ENCODE data around the gene SLC1A2. TPM values are rescaled to one million over a fixed set of nuclear protein-coding genes. Genes with fewer than 3 reads are reported as not detected.

SLC1A2 gene
- total RNA-seq, 1 experiment from 2014 or later: 0.50 TPM

DNA sequence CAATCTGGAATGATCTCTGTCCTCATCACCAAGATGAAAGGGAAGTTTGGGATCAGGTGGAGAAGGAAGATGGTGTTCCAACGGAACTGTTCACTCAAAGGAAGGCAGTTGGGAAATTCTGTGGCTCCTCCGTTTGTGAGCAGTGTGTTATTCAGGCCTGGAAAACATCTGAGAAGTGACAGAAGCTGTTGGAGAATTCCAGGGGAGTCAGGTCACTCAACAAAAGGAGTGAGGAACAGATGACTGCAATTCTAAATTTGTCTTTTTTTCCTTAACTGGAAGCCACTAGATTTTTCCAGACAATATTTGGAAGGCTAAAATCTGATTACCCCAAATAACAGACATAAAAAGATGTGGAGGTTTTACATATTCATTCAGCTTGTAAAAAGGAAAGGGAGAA lies 172.6 kb downstream of the SLC1A2 start:
- H3K27me3 Mint-ChIP-seq (ENCODE audit: low read depth): no peaks in the 10 kb centered on the region
- no peak overlapping the region for H2BK120ac ChIP-seq (ENCODE audit: low read depth, low read length, poor library complexity, severe bottlenecking)
- no peaks in the 10 kb centered on the region for H3K9me3 Mint-ChIP-seq
- H3K14ac ChIP-seq (ENCODE audit: insufficient read depth, low read length): no peak overlapping the region
- H3K27ac Mint-ChIP-seq: no peak overlapping the region
- no peaks in the 10 kb centered on the region for H4K20me1 ChIP-seq (ENCODE audit: control insufficient read depth, insufficient read depth, insufficient read length)
- no peak overlapping the region for H3T11ph ChIP-seq (ENCODE audit: low read length)
- H3K27me3 ChIP-seq (ENCODE audit: insufficient read depth, low read length): no peaks in the 10 kb centered on the region
- H2BK12ac ChIP-seq (ENCODE audit: insufficient read length, low read depth, low read length): no peak overlapping the region
- H4K5ac ChIP-seq (ENCODE audit: insufficient read length, low read depth, low read length): no peak overlapping the region
- TF ChIP-seq, protein P1, sequence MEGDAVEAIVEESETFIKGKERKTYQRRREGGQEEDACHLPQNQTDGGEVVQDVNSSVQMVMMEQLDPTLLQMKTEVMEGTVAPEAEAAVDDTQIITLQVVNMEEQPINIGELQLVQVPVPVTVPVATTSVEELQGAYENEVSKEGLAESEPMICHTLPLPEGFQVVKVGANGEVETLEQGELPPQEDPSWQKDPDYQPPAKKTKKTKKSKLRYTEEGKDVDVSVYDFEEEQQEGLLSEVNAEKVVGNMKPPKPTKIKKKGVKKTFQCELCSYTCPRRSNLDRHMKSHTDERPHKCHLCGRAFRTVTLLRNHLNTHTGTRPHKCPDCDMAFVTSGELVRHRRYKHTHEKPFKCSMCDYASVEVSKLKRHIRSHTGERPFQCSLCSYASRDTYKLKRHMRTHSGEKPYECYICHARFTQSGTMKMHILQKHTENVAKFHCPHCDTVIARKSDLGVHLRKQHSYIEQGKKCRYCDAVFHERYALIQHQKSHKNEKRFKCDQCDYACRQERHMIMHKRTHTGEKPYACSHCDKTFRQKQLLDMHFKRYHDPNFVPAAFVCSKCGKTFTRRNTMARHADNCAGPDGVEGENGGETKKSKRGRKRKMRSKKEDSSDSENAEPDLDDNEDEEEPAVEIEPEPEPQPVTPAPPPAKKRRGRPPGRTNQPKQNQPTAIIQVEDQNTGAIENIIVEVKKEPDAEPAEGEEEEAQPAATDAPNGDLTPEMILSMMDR (conservative IDR thresholded peaks at IDR 0.05): no peak
- H4K91ac ChIP-seq (ENCODE audit: insufficient read length, low read depth, low read length): no peak overlapping the region
- no peak overlapping the region for H3K4me2 ChIP-seq (ENCODE audit: insufficient read depth, insufficient read length, low read length)
- no peaks in the 10 kb centered on the region for H3K79me1 ChIP-seq (ENCODE audit: insufficient read depth, low read depth, low read length, poor library complexity, severe bottlenecking)
- H3K56ac ChIP-seq (ENCODE audit: insufficient read length, low read depth, low read length): no peak overlapping the region
- H2BK15ac ChIP-seq (ENCODE audit: low read depth, low read length): no peak overlapping the region
- H3K4ac ChIP-seq (ENCODE audit: low read depth, low read length): no peak overlapping the region
- WGBS (ENCODE audit: extremely low coverage, insufficient read length, low lambda C conversion rate): no CpG with 5 or more reads among the region's 2 CpGs
- H3K4me3 Mint-ChIP-seq: no peak overlapping the region
- no peak overlapping the region for H2BK5ac ChIP-seq (ENCODE audit: insufficient read length, low read length)
- no peaks in the 10 kb centered on the region for H3K23me2 ChIP-seq (ENCODE audit: insufficient read length, low read depth, low read length, poor library complexity, severe bottlenecking)
- no peak overlapping the region for H3K27ac ChIP-seq (ENCODE audit: insufficient read length, low read depth, low read length)
- H3K9me3 ChIP-seq (ENCODE audit: control insufficient read depth, low read depth, low read length): no peaks in the 10 kb centered on the region
- DNase-seq: no peak
- H3K23ac ChIP-seq (ENCODE audit: insufficient read length, low read depth, low read length): no peak overlapping the region
- no peaks in the 10 kb centered on the region for H3K36me3 Mint-ChIP-seq (ENCODE audit: insufficient read depth in 1 of 3, low read depth in 3 of 3)
- H3K18ac ChIP-seq (ENCODE audit: insufficient read length, low read depth, low read length): no peak overlapping the region
- H4K8ac ChIP-seq (replicated peaks; ENCODE audit: insufficient read length, low read depth, low read length): no peak overlapping the region
- H3K4me1 Mint-ChIP-seq: no peaks in the 10 kb centered on the region
- no peak overlapping the region for H2BK20ac ChIP-seq (ENCODE audit: low read depth, low read length, poor library complexity, severe bottlenecking)
- no peaks in the 10 kb centered on the region for H3K4me1 ChIP-seq (ENCODE audit: insufficient read depth, low read length)
- no peak overlapping the region for H2AK5ac ChIP-seq (ENCODE audit: insufficient read length, low read length)
- no peaks in the 10 kb centered on the region for H3K79me2 ChIP-seq (ENCODE audit: insufficient read depth, low read length)
- no peak overlapping the region for H2AFZ ChIP-seq (ENCODE audit: low read length)
- no peak overlapping the region for H3K9ac ChIP-seq (ENCODE audit: extremely low read depth, insufficient read length, low read length)

Data from H9 (cell line).